Lower leg skin (tissue), 4 donors: Measurements from ENCODE around the gene IL17RB. TPM values are rescaled to one million over a fixed set of nuclear protein-coding genes. Genes with fewer than 3 reads are reported as not detected.
A peak's percentile ranks its signal among the peaks of the same experiment; 100 is the strongest.

Experiments used
- DNase-seq, 2 donors: peaks; one replicate each; pipeline ENCODE4 v3.0.0-alpha.2; 2019; ENCODE audit warnings: low spot score in 2 of 2
- H3K4me3 ChIP-seq: fragments of 200-600 bp; sonication (generic); 2 replicates; pipeline ENCODE4 v1.5.1; 2017; ENCODE audit warnings: mild to moderate bottlenecking, low read depth; ENCODE audit not compliant: poor library complexity, severe bottlenecking
- POLR2A ChIP-seq, 2 donors: fragments of 450-650 bp; IDR thresholded peaks; one replicate each; pipeline ENCODE4 v1.6.1; 2016 to 2017; ENCODE audit warnings: antibody characterized with exemption in 2 of 2, mild to moderate bottlenecking in 1 of 2, moderate library complexity in 1 of 2
- WGBS, 2 donors: methylation state at CpG; one replicate each; pipeline ENCODE4 v1.1.5; 2018; 5-methylcytosine and 5-hydroxymethylcytosine counted together
- intact Hi-C: fragments of 100-400 bp; cut with DNase I; formaldehyde crosslinking; loops from one replicate; pipeline ENCODE4 v1.15.0; 2023; ENCODE audit warnings: low total_unique reads
- total RNA-seq, 4 donors: library from RNA; depleted of rRNA; stranded (reverse); fragments of >200 nt; gene quantifications; one replicate each; pipeline ENCODE4 v1.1.0, GENCODE V29; 2016
- TF ChIP-seq, protein P1 (sequence below), 3 donors: fragments of 450-650 bp; IDR thresholded peaks; one replicate each; pipeline ENCODE4 v1.5.1; 2016; ENCODE audit warnings: antibody characterized with exemption in 3 of 3, mild to moderate bottlenecking in 3 of 3, moderate library complexity in 2 of 3

IL17RB gene
- total RNA-seq, 4 donors from 2014 or later = 0.63 to 1.9 (median 0.81) TPM; not detected in 1

DNA sequence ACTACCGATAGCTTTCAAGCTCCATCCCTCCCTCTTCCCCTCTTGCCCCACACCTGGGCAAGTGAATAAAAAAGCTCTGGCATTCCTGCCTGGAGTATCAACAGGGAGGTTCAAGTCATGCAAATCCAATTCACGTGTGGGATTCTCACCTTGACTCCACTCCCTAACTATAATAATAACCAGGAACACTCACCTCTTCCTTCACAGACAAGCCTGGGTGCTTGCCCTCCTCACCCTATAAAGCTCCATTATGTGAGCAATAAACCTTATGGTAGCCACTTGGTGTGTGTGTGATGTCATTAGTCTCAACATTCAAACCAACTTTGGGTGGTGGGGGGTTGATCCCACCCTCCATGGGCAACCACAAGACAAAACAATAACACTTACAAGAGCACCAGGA, 16.8 kb upstream of the IL17RB start:
- intact Hi-C loops = no loop called here
- TF ChIP-seq, protein P1, sequence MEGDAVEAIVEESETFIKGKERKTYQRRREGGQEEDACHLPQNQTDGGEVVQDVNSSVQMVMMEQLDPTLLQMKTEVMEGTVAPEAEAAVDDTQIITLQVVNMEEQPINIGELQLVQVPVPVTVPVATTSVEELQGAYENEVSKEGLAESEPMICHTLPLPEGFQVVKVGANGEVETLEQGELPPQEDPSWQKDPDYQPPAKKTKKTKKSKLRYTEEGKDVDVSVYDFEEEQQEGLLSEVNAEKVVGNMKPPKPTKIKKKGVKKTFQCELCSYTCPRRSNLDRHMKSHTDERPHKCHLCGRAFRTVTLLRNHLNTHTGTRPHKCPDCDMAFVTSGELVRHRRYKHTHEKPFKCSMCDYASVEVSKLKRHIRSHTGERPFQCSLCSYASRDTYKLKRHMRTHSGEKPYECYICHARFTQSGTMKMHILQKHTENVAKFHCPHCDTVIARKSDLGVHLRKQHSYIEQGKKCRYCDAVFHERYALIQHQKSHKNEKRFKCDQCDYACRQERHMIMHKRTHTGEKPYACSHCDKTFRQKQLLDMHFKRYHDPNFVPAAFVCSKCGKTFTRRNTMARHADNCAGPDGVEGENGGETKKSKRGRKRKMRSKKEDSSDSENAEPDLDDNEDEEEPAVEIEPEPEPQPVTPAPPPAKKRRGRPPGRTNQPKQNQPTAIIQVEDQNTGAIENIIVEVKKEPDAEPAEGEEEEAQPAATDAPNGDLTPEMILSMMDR (IDR thresholded peaks at IDR 0.05) = no peak
- no peak for TF ChIP-seq POLR2A (IDR thresholded peaks at IDR 0.05)
- H3K4me3 ChIP-seq = no peak overlapping the region
- WGBS, 2 donors = 71 to 89% methylated on average over 2 of the region's 2 CpGs
- peak in 1 of 2 donors; percentile 2 for DNase-seq

DNA sequence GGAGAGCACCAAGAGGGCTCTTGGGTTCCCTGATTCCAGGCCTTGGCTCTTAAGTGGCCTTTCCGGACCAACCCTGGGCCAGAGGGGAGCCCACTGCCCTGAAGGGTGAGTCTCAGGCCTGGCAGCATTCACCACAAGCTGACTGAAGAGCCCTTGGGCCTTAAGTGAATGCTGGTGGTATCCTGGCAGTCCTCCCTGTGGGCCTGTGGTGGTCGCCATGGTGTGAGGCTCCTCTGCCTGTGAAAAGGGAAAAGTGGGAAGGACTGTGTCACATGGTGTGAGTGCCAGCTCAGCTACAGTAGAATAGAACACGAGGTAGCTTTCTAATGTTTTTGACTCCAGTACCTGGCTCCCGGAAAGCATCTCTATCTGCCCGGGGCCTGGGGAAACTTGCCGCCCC, 15.4 kb upstream of the IL17RB start:
- no peak overlapping the region for H3K4me3 ChIP-seq
- DNase-seq = peak in 1 of 2 donors; percentile 80
- intact Hi-C loops = no loop called here
- WGBS, 2 donors = 84 to 87% methylated on average over 5 to 6 of the region's 6 CpGs
- TF ChIP-seq, protein P1 (IDR thresholded peaks at IDR 0.05) = no peak
- TF ChIP-seq POLR2A (IDR thresholded peaks at IDR 0.05) = no peak

DNA sequence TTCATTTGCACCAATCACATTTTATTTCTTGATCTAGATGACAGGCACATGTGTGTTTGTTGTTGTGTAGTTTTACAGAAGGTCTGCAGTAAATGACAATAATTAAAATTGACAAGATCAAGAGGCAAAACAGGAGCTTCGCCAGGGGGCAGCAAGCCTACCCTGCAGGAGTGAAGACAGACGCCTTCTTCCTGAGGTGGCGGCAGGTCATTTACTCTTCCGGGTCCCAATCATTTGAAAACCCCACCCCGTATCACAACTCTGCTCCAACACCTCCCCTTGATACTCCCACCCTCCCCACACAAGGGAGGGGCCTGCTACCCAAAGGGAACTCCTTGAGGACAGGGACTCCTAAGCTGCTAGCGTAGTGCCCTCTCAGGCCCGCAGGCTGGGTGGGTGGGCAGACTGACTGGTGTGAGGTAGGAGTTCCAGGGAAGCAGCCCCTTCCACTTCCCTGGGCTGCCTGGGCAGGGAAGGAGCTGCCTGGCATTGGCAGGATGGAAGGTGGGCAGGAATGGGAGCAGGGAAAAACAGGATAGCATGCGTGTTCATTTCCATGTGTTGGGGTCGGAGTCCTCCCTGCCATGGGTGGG, 13.2 kb upstream of the IL17RB start:
- WGBS, 2 donors = 86 to 94% methylated on average over 9 of the region's 9 CpGs
- no peak for TF ChIP-seq POLR2A (IDR thresholded peaks at IDR 0.05)
- TF ChIP-seq, protein P1 (IDR thresholded peaks at IDR 0.05) = no peak
- DNase-seq = peak in 1 of 2 donors; percentile 70
- intact Hi-C loops = no loop called here
- H3K4me3 ChIP-seq = no peak overlapping the region

DNA sequence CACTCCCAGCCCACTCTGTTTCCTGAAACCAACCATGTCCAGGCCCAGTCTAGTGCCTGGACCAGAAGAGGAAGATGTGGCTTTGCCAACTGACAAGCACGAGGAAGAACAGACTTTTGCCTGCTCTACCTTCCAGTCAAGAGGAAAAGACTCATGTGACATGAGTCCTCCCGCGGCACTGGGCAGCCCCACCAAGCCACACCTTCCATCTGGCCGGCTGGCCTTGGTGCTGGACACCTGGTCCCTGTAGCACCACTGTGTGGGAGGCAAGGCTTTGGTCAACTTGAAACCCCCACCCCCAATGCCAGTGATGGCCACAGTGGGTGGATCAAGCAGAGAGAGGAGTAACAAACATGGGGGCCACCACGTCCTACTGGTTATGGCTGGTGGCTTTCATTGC, 12.7 kb upstream of the IL17RB start:
- H3K4me3 ChIP-seq = no peak overlapping the region
- intact Hi-C loops = no loop called here
- no peak for TF ChIP-seq POLR2A (IDR thresholded peaks at IDR 0.05)
- TF ChIP-seq, protein P1 (IDR thresholded peaks at IDR 0.05) = no peak
- 88 to 93% methylated on average over 5 of the region's 5 CpGs for WGBS, 2 donors
- peak in 1 of 2 donors; percentile 64 for DNase-seq

DNA sequence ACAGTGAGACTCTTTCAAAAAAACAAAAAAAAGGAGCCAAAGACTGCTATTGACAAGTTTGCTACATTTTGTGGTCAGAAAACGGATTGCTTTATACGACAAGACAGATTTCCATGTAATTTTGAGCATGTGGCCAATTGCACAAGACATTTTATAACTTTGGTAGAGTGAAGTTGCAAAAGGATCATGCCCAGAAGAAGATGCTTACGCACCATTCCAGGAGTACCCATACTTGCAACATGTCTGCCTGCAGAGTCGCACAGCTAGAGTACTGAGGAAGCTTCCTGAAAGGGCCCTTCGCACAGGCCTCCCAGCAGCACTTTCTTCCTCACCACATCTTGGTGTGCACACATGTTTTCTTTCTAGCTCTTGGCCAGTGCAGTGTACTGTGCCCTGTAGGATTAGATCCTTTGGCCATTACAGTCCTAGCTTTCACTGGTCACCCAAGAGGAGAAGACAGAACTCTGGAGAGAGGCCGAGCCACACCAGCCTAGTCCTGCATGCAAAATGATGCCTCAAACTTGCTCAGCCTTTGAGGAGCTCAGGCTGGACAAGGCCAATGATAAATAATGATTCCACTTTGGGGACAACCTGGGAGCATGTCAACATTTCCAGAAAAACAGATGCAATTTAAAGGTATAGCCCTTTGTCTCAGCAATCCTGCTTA, 11.8 kb upstream of the IL17RB start:
- whole genome bisulfite sequencing, 2 donors = 89 to 95% methylated on average over 6 of the region's 6 CpGs
- intact Hi-C loops = no loop called here
- TF ChIP-seq POLR2A (IDR thresholded peaks at IDR 0.05) = no peak
- TF ChIP-seq, protein P1 (IDR thresholded peaks at IDR 0.05) = no peak
- H3K4me3 ChIP-seq = no peak overlapping the region
- DNase-seq = peak in 1 of 2 donors; percentile 42
